Loucy (cell line): ENCODE results near the gene MTR.

Source experiments
- H2AFZ ChIP-seq: fragments of 200-600 bp; sonication (generic); 2 replicates; pipeline ENCODE4 v1.6.0; 2016; ENCODE audit warnings: antibody characterized with exemption, mild to moderate bottlenecking, low read length, moderate library complexity
- H3F3A ChIP-seq: fragments of 200-600 bp; 2 replicates; pipeline ENCODE4 v1.6.0; 2016; ENCODE audit warnings: antibody characterized with exemption, low read depth, mild to moderate bottlenecking
- H3K27me3 ChIP-seq: fragments of 200-600 bp; sonication (generic); 2 replicates; pipeline ENCODE4 v1.6.1; 2014; ENCODE audit warnings: low read length, mild to moderate bottlenecking; ENCODE audit not compliant: insufficient read depth, poor library complexity, severe bottlenecking
- H3K36me3 ChIP-seq: fragments of 200-600 bp; sonication (generic); 2 replicates; pipeline ENCODE4 v1.6.1; 2016; ENCODE audit warnings: low read length; ENCODE audit not compliant: insufficient read depth
- H3K4me1 ChIP-seq: fragments of 200-600 bp; sonication (generic); 2 replicates; pipeline ENCODE4 v1.5.1; 2014; ENCODE audit warnings: low read length, mild to moderate bottlenecking; ENCODE audit not compliant: insufficient read depth, poor library complexity, severe bottlenecking
- H3K4me2 ChIP-seq: fragments of 200-600 bp; sonication (generic); 2 replicates; pipeline ENCODE4 v1.6.0; 2014; ENCODE audit warnings: antibody characterized with exemption, low read length, low read depth, mild to moderate bottlenecking; ENCODE audit not compliant: poor library complexity, severe bottlenecking
- H3K4me3 ChIP-seq: fragments of 200-600 bp; sonication (generic); 2 replicates; pipeline ENCODE4 v1.5.1; 2014; ENCODE audit warnings: low read length, mild to moderate bottlenecking, mixed read lengths; ENCODE audit not compliant: poor library complexity, severe bottlenecking
- H3K79me2 ChIP-seq: fragments of 200-600 bp; sonication (generic); 2 replicates; pipeline ENCODE4 v1.6.1; 2014; ENCODE audit warnings: low read length; ENCODE audit not compliant: insufficient read depth
- H3K9ac ChIP-seq: fragments of 200-600 bp; sonication (generic); 2 replicates; pipeline ENCODE4 v1.6.0; 2014; ENCODE audit warnings: mild to moderate bottlenecking, low read depth, low read length, moderate library complexity; ENCODE audit not compliant: poor library complexity, severe bottlenecking
- H3K9me2 ChIP-seq: fragments of 200-600 bp; sonication (generic); replicated peaks from 2 replicates; pipeline ENCODE4 v1.6.1; 2016; ENCODE audit warnings: low read depth, low read length, mixed read lengths
- H3K9me3 ChIP-seq: fragments of 200-600 bp; sonication (generic); 2 replicates; pipeline ENCODE4 v1.6.1; 2014; ENCODE audit warnings: mild to moderate bottlenecking, antibody characterized with exemption, low read length, low read depth; ENCODE audit not compliant: insufficient read depth
- H4K20me1 ChIP-seq: fragments of 200-600 bp; sonication (generic); 2 replicates; pipeline ENCODE4 v1.6.0; 2014; ENCODE audit warnings: antibody characterized with exemption, low read length, mild to moderate bottlenecking; ENCODE audit not compliant: insufficient read depth, poor library complexity, severe bottlenecking
- CTCF ChIP-seq: fragments of 200-600 bp; sonication (generic); conservative IDR thresholded peaks from 2 replicates; pipeline ENCODE4 v1.5.1; 2014; ENCODE audit warnings: mild to moderate bottlenecking, antibody characterized with exemption, low read length
- EZH2phosphoT487 ChIP-seq: fragments of 200-600 bp; IDR thresholded peaks from 2 replicates; pipeline ENCODE4 v1.6.1; 2018; ENCODE audit warnings: antibody characterized with exemption, mild to moderate bottlenecking, moderate library complexity, borderline replicate concordance

MTR gene

GRCh38 chr1:236950365-236950764 is 155.3 kb downstream of the MTR start:
- H3K9me2 ChIP-seq: no peaks in the 10 kb centered on the region
- no peak overlapping the region for H2AFZ ChIP-seq
- no peaks in the 10 kb centered on the region for H3K79me2 ChIP-seq
- H3K4me1 ChIP-seq: no peaks in the 10 kb centered on the region
- no peaks in the 10 kb centered on the region for H3F3A ChIP-seq
- no peak overlapping the region for H3K4me3 ChIP-seq
- no peak overlapping the region for H3K4me2 ChIP-seq
- H3K27me3 ChIP-seq: no peaks in the 10 kb centered on the region
- H3K36me3 ChIP-seq: no peaks in the 10 kb centered on the region
- peaks cover 4% of the 10 kb centered on the region; the same call in 1 of the 2 replicates for H3K9me3 ChIP-seq
- H3K9ac ChIP-seq: no peak overlapping the region
- no peaks in the 10 kb centered on the region for H4K20me1 ChIP-seq
- TF ChIP-seq CTCF (no peak), EZH2phosphoT487 (no peak)

DNA sequence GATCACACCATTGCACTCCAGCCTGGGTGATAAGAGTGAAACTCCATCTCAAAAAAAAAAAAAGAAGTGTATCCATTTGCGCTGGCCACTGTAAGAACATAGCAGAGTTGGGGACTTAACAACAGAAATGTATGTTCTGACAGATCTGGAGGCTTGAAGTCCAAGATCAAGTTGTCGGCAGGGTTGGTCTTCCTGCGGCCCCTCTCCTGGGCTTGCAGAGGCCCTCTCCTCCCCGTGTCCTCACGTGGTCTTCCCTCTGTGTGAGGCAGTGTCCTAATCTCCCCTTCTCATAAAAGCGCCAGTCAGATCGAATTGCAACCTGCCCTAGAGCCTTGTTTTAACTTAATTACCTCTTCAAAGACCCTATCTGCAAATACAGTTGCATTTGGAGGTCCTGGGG is 156.6 kb downstream of the MTR start:
- Histone ChIP-seq H3K9me2 (no peaks in the 10 kb centered on the region), H3K4me3 (no peak overlapping the region), H3K9ac (no peak overlapping the region), H3K79me2 (no peaks in the 10 kb centered on the region), H2AFZ (no peak overlapping the region), H3K27me3 (no peaks in the 10 kb centered on the region), H4K20me1 (no peaks in the 10 kb centered on the region), H3K36me3 (no peaks in the 10 kb centered on the region), H3F3A (no peaks in the 10 kb centered on the region), H3K4me1 (no peaks in the 10 kb centered on the region), H3K9me3 (peaks cover 4% of the 10 kb centered on the region; the same call in 1 of the 2 replicates), H3K4me2 (no peak overlapping the region)
- TF ChIP-seq CTCF (no peak), EZH2phosphoT487 (no peak)

DNA sequence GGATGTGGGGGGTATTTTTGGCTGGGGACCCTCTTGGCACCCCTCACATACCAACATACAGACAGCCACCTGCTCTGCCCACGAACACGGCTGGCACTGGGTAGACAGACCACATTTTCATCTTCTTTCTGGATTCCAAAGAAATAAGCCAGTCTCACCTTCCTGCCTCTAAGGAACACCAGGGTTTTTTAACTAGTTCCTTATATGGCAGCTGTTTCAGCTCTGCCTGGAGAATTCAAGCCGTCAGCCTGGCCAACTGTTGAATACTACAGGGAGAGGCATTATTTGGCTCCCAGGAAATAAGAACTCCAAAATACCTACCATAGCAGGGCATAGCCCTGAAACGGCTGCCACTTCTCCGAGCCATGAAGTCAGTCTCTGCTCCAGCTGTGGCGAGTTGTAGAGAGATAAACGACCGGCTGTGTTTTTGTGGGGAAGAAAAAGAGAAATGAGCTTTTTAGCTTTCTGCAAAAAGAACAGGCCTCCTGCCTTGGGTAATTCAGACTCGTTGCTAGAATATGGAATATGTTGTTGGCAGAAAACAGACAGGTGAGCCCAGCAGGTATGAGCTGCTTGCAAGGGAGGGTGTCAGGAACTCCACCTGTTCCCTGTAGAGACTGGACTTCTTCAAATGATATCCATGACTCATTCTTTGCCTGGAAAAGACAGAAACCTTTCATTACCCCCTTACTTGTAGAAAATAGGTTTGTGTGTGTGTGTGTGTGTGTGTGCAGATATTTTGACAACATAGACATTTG is 157.3 kb downstream of the MTR start:
- Histone ChIP-seq H3K4me2 (no peak overlapping the region), H3K9me3 (no peaks in the 10 kb centered on the region), H2AFZ (no peak overlapping the region), H3K9ac (no peak overlapping the region), H3K27me3 (no peaks in the 10 kb centered on the region), H3K4me1 (no peaks in the 10 kb centered on the region), H3K4me3 (no peak overlapping the region), H3F3A (no peaks in the 10 kb centered on the region), H4K20me1 (no peaks in the 10 kb centered on the region), H3K9me2 (no peaks in the 10 kb centered on the region), H3K79me2 (no peaks in the 10 kb centered on the region), H3K36me3 (no peaks in the 10 kb centered on the region)
- TF ChIP-seq EZH2phosphoT487 (no peak), CTCF (no peak)
